GM12801 (cell line): ENCODE measurements around the gene KIF3C.

ENCODE experiments used
- CTCF ChIP-seq: IDR thresholded peaks from one replicate; pipeline ENCODE4 v1.5.1; 2011; ENCODE audit warnings: control low read depth; ENCODE audit not compliant: insufficient read length; ENCODE audit errors: extremely low read depth

KIF3C gene

GRCh38 chr2:25917832-25918231 lies 64.5 kb downstream of the KIF3C start:
- TF ChIP-seq CTCF: no peak

- no peak for TF ChIP-seq CTCF
Measured at GRCh38 chr2:25912851-25913695, 69.2 kb downstream of the KIF3C start.

GRCh38 chr2:25905126-25905525 lies 77.2 kb downstream of the KIF3C start:
- no peak for TF ChIP-seq CTCF

- TF ChIP-seq CTCF: no peak
Measured at GRCh38 chr2:25903216-25903776, 79.0 kb downstream of the KIF3C start.

GRCh38 chr2:25899404-25899970 lies 82.8 kb downstream of the KIF3C start:
- TF ChIP-seq CTCF: no peak

GRCh38 chr2:25897506-25897905 lies 84.8 kb downstream of the KIF3C start:
- TF ChIP-seq CTCF: no peak

- TF ChIP-seq CTCF: no peak
Measured at GRCh38 chr2:25895610-25896009, 86.7 kb downstream of the KIF3C start.
